HG03565 (cell line): ENCODE measurements around the gene OPTN.
"Not testable (repeated sequence)": the region's sequence is repeated elsewhere in the genome, so short reads cannot be mapped to it uniquely, and the experiment has no call there.

Source experiments
- ATAC-seq: cut with Tn5 transposase; IDR thresholded peaks from one replicate; pipeline ENCODE4 v1.9.1; 2021; ENCODE audit warnings: mild to moderate bottlenecking, moderate library complexity; ENCODE audit not compliant: unreplicated experiment

The OPTN gene

DNA sequence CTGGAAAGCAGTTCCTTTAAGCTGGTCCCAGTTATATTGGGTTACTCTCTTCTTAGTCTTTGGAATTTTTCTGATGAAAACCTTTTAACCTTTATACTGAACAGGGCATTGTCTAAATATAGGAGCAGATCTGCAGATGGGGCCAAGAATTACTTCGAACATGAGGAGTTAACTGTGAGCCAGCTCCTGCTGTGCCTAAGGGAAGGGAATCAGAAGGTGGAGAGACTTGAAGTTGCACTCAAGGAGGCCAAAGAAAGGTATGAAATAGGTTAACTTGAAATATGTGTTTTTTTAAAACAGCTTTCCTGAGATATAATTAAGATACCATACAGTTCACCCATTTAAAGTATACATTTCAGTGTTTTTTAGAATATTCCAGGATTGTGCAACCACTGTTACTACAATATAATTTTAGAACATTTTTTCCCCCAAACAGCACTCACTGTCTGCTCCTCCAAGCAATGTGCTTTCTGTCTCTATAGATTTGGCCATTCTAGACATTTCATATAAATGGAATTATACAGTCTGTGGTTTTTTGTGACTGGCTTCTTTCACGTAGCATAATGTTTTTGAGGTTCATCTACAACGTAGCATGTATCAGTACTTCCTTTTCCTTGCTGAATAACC, 18.9 kb downstream of the OPTN start:
- no peak for ATAC-seq

DNA sequence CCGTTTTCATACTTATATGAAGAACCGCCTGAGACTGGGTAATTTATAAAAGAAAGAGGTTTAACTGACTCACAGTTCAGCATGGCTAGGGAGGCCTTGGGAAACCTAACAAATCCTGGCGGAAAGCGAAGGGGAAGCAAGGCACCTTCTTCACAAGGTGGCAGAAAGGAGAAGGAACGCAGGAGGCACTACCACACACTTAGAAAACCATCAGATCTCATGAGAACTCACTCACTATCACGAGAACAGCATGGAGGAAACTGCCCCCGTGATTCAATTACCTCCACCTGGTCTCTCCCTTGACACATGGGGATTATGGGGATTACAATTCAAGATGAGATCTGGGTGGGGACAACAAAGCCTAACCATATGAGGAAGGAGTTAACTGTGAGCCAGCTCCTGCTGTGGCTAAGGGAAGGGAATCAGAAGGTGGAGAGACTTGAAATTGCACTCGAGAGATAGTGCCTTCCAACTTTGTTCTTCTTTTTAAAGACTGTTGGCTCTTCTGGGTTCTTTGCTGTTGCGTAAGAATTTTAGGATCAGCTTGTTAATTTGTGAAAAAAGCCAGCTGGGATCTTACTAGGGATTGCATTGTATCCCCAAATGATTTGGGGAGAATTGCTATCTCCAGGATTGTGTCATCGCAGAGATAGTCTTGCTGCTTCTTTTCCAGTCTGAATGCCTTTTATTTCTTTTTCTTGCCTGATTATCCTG, 21.0 kb downstream of the OPTN start:
- ATAC-seq, result no peak

DNA sequence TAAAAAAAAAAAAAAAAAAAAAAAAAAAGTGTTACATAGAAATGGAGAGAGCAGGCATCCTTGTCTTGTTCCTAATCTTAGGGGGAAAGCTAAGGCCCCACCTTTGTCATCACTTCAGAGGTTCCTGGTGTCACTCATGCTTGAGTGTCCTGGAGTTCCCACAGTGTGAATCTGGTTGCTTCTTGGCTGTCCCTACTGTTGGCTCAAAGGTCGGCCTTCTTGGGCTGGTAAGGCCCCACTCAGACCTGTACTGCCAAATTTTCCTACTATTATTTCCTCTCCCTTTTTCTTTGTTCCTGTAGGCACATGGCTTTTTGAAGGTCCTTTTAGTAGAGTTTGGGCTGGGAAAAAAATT, 21.5 kb downstream of the OPTN start:
- ATAC-seq, result no peak

DNA sequence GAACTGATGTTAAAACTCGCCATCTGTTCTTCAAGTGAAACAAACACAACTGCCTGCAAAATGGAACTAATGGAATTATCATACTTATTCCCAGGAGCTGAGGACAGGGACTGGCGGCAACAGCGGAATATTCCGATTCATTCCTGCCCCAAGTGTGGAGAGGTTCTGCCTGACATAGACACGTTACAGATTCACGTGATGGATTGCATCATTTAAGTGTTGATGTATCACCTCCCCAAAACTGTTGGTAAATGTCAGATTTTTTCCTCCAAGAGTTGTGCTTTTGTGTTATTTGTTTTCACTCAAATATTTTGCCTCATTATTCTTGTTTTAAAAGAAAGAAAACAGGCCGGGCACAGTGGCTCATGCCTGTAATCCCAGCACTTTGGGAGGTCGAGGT, 36.7 kb downstream of the OPTN start:
- no peak for ATAC-seq

DNA sequence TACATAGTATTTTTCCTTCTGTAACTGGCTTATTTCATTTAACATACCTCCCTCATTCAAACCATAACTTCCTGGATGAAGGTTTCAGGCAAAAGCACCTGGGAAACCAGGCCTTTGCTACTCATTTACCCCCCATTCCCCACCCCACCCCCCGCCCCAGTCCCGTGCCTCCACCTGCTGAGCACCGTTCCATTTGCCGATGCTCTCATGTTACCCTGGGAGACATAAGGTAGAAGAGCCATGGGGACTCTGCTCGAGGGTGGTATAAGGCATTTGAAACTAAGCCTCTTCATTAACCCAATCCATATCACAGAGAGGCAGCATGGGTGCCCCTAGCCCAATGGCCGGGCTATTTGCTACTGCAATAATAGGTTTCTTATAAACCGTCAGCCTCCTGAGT, 39.2 kb downstream of the OPTN start:
- no peak for ATAC-seq

DNA sequence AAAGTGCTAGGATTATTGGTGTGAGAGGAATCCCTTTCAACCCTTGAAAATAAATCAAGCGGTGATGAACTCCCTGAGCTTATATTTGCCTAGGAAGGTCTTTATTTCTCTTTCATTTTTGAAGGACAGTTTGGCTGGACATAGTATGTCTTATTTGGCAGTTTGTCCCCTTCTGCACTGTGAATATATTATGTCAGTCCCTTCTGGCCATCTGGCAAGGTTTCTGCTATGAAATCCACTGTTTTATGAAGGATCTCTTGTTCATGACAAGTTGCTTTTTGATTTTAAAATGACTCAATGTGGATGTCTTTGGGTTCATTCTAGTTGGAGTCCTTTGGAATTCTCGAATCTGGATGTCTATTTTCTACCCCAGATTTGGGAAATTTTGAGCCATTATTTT, 39.7 kb downstream of the OPTN start:
- no peak for ATAC-seq

DNA sequence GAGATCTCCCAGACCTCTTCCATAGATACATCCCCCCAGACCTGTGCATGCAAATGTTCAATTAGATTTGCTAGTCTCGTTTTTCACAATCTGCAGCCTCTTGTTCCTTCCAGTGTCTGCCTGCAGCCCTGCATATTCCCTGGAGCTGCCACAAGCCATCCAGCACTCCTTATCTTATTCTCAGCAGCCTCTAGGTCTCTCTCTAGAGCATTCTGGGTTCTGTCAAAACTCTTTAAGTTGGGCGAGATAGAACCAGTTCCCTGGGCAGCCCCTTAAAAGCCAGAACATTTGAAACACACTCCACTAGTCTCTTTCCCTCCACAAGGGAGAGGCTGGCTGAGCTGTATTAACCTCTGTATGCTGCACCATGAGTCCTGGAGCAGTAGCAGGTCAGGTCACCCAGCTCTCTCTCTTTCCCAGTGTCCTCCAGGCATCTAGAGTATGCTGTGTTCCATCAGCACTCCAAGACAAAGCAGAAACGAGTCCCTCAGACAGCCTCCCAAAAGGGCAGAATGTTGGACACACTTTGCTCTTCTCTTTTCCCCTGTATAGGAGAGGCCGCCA, 40.7 kb downstream of the OPTN start:
- no peak for ATAC-seq

DNA sequence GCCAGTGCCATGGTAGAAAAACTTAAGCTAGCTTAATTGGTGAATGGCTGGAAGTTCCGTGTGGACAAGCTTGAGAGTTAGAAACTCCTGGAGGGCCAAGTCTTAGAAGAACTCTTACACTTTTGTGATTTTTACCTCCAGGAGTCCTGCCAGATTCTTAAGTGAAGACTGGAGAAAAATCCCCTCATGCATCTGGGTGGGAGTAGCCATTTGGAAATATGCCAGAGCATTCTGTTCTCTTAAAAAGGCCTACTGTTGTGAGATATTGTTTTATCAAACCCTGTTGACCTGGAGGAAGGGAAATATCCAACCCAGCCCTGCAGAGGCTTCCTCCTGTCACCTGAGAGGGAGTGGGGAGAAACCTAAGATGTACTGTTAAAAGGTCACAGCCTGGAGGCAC, 43.8 kb downstream of the OPTN start:
- ATAC-seq, result no peak

DNA sequence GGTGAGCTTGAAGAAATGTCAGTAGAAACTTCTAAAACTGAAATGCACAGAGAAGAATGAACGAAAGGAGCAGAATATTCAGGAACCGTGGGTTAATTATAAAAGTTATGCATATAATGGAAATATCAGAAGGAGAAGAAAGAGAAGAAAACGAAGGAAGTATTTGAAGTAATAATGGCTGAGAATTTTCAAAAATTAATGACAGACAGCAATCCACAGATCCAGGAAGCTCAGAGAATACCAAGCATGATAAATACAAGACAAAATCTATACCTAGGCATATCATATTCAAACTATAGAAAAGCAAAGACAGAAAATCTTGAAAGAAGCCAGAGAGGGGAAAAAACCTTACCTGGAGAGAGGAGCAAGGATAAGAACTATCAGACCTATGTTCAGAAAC, 44.9 kb downstream of the OPTN start:
- ATAC-seq, result no peak

DNA sequence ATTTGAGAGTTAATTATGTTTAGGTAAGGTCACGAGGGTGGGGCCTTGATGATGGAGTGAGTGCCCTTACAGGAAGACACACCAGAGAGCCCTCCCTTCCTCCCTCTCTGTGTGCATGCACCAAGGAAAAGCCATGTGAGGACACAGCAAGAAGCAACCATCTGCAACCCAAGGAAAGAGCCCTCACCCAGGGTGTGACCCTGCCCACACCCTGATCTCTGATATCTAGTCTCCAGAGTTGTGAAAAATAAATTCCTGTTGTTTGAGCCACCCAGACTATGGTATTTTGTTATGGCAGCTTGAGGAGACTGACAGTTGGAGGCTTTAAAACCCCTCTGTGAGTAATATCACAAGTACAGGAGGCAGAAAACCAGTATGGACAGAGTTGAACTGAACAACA, 46.4 kb downstream of the OPTN start:
- no peak for ATAC-seq

DNA sequence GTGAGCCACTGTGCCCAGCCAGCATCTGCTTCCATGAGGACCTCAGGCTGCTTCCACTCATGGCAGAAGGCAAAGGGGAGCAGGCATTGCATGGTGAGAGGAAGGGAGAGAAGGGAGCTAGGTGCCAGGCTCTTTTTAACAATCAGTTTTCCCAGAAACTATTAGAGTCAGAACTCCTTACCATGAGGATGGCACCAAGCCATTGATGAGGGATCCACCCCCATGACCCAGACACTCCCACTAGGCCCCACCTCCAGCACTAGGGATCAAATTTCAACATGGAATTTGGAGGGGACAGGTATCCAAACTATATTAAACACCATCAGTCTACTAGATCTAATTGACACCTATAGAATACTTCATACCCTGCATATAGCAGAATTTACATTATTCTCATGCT, 47.2 kb downstream of the OPTN start:
- no peak for ATAC-seq

DNA sequence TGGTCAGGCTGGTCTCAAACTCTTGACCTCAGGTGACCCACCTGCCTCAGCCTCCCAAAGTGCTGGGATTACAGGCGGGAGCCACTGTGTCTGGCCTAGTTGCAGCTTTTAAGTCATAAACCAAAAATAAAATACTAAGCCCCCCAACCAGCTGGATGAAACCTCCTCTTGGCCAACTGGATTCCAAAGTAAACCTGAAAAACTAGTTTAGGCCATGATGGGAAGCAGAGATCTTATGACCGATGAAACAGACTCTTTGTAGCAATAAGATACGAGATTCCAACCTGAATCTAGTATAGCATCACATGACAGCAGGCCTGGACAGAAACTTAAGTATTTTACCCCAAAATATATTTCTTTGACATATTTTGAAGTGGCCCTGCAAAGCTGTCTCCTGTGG, 52.3 kb downstream of the OPTN start:
- ATAC-seq, result no peak

DNA sequence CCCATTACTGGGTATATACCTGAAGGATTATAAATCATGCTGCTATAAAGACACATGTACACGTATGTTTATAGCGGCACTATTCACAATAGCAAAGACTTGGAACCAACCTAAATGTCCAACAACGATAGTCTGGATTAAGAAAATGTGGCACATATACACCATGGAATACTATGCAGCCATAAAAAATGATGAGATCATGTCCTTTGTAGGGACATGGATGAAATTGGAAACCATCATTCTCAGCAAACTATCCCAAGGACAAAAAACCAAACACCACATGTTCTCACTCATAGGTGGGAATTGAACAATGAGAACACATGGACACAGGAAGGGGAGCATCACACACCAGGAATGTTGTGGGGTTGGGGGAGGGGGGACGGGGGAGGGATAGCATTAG, 55.9 kb downstream of the OPTN start:
- not testable (repeated sequence) for ATAC-seq

DNA sequence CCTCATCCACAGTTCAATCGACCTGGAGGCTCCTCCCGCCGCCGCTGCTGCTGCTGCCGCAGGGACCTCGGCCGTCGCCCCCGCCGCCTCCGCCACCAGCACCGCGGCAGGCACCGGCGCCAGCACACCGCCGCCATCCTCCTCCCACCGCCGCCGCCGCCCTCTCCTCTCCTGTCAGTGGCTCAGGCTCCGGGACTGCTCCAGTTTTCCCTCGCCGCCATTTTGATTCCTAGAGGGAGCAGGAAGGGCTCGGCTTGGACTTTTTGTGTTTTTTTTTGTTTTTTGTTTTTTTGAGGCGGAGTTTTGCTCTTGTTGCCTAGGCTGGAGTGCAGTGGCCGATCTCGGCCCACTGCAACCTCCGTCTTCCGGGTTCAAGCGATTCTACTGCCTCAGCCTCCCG, 58.4 kb downstream of the OPTN start:
- ATAC-seq, result no peak

DNA sequence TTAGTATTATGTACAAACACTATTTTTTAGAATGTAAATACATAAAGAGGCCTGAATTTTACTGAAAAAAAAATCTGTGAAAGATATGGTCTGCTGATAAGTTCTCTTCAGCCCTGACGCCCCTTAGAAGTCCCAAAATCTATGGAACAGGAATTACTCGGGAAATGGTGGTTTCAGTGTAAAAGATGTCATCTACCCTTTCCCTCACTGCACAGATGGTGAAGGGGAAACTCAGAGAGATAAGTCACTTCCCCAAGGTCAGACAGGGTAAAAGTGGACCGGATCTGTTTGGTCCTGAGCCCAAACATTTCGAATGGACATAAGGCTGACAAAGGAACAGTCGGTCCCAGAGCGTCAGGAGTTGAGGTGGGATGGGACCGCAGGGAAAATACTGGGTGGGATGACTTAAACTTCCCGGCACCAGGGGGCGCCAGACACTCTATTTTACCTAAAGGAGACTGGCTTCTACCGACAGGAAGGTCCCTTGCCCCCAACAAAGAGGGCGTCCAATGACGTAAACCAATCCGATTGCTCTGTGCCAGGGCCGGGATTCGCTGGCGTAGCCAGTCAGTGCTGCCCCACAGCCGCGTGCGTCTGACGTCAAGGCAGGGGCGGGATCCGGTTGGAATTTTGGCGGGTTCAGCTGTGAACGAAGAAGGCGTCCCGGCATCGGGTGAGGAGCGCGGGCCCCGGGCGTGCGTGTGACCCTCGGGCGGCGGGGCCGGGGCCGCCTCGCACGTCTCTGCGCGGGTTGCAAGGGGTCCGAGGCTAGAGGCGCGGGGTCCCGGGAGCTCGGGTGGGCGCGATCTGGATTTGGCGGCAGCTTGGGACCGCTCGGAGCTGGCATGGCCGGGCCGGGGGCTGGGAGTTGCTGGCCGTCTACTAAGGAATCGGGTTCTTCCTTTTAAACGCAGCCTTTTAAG, 61.2 kb downstream of the OPTN start, which contains the start of gene MCM10:
MCM10 (plus strand) TSS at position 625 of the 923 bp plus-strand sequence. CDS start 2,645 bp downstream, outside the sequence.
- ATAC-seq, result peak; percentile 99

DNA sequence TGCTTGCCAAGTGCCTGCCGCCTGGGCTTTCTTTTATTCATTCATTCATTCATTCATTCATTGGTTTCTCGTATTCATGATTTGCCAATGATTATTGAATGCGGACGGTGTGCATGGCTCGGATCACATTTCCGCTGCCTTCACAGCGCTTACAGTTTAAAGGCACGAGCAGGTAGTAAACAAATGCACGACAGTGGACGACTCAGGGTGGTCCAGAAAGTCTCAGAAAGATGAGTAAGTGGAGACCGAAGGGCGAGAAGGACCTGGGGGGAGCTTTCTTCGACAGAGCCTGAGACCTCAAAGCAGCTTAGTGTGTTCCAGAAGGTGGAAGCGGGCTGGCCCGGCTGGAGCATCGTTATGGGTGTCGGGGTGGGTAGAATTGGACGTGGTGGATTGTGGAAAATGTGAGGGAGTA, 61.9 kb downstream of the OPTN start:
- no peak for ATAC-seq

DNA sequence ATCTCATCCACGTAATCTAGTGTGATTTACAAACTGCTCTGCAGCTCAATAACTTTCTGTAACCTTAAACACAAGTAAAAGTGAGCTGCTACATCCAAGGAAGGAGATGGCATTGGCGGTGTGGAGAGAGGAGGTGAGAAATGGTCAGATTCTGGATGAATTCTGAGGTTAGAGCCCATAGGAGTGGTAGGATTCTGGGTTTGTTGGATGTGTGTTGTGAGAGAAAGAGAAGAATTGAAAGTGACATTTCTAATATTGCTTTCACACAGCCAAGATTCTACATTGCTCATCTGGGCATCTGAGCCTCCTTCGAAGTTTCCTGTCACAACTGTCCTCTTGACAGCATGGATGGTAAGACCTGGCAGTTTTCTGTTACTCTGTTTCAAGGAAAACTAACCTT, 63.9 kb downstream of the OPTN start:
- no peak for ATAC-seq

DNA sequence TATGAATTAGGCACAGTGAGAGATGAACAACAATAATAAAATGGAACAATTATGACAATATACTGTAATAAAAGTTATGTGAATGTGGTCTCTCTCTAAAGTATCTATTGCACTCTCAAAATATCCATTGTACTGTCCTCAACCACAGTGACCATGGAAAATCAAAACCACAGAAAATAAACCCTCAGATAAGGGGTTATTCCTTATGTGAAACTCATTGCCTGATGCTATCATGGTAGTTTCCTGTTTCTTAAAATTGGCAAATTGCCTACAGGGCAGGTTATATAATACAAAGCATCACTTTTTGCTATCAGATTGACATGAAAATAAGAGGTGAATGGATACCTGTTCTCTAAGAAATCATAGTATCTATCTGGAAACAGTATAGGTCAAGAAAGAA, 65.2 kb downstream of the OPTN start:
- ATAC-seq, result no peak

DNA sequence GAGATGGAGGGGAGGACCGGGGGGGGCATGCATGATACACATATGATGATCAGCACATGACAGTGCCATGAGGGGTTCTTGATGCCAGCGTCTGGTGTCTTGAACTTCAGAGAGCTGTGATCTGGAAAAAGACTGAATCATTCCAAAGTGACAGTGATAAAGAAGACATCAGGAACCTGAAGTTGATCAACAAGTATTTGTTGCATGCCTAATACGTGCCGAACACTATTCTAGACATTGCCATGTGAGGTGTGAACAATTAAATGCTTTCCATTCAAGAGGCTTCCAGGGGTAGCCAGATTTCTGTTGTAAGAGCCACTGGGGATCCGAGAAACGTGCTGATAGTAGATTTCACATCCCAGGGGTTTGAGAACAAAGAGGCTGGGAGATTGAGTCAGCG, 67.6 kb downstream of the OPTN start:
- no peak for ATAC-seq

DNA sequence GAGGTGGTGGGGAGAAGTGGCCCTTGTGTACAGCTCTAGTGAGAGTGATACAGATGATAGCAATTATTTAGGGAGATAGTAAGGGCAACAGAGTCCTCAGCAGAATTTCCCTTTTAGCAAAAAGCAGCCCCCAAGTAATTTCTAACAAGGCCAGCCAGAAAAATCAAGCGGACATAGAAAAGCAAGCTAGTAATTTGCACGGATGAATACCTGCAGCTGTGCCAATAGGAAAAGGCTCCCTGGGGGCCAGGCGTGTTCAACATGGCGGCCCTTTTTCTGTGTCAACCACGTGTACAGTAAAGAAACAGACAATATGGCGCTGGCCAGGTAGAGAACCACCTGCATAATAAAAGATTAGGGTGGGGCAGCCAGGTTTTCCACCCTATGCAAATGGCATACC, 68.8 kb downstream of the OPTN start:
- ATAC-seq, result no peak

DNA sequence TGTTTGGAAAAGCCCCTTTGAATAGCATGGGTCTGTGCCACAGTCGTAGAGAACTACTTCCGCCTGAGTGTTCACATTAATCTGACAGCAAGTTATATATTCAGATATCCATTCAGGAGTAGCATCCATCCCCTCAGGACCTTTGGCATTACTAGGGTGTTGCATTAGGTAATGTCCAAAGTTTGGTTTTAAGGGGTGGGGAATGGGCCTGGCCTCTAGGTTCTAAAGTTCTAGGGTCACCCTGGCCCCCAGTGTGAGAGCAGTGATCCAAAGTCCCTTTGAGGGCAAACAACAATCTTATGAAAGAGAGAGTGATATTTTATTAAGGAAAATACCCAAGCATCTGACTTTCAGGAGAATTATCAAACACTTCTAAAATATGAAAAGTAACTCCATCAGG, 73.7 kb downstream of the OPTN start:
- ATAC-seq, result no peak

DNA sequence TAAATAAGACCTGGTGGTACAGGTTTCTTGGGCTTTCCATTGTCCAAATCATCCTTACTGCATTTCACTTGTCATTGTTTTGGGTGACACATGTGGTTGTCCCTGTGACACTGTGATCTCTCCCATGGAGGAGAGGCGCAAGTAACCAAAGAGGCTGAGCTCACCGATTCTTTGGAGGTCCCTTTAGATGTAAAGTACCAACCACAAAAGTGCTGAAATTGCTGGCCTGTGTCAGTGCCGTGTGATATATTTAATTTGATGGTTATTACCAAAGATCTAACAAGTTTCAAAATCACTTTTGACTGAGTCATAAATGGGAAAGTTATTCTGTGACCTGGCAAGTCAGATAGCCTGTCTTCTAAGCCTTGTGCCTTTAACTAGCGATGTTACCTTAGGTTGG, 80.8 kb downstream of the OPTN start:
- peak; percentile 49 for ATAC-seq
